PC-9 (cell line): ENCODE results near the gene TNFAIP3. TPM values are rescaled to one million over a fixed set of nuclear protein-coding genes. Genes with fewer than 3 reads are reported as not detected.

ENCODE experiments used
- BruUV-seq: library from RNA; stranded (reverse); fragments of 400-500 nt; replicated peaks from 2 replicates; lab custom pipeline; 2021; lab: Mats Ljungman, UMichigan
- CTCF ChIA-PET: fragments of 300-600 bp; sonication (Branson Sonifier 250); formaldehyde crosslinking; loops from one replicate; lab custom pipeline; 2022; ENCODE audit warnings: antibody characterized with exemption; lab: Charles Lee
- POLR2A ChIA-PET: fragments of 300-600 bp; sonication (Branson Sonifier 250); formaldehyde crosslinking; loops from one replicate; lab custom pipeline; 2022; ENCODE audit warnings: antibody characterized with exemption; ENCODE audit not compliant: unreplicated experiment; lab: Charles Lee
- DNase-seq, 2 experiments: peaks; one replicate each; pipeline versions ENCODE4 v3.0.0 to v3.0.0-alpha.2; 2015 to 2022; ENCODE audit warnings: mixed read lengths in 1 of 2
- H2AFZ ChIP-seq: fragments of 200-600 bp; sonication (generic); 2 replicates; pipeline ENCODE4 v1.8.1; 2017; ENCODE audit warnings: antibody characterized with exemption
- H3F3A ChIP-seq: fragments of 200-600 bp; sonication (generic); 2 replicates; pipeline ENCODE4 v1.8.1; 2017; ENCODE audit warnings: antibody characterized with exemption, mild to moderate bottlenecking, low read depth; ENCODE audit not compliant: insufficient read depth
- H3K27ac ChIP-seq: fragments of 200-600 bp; sonication (generic); 2 replicates; pipeline ENCODE4 v1.6.1; 2016; ENCODE audit warnings: mixed run types
- H3K27me3 ChIP-seq: fragments of 200-600 bp; sonication (generic); 2 replicates; pipeline ENCODE4 v1.6.1; 2016; ENCODE audit warnings: low read depth, mixed run types; ENCODE audit not compliant: insufficient read depth
- H3K36me3 ChIP-seq: fragments of 200-600 bp; sonication (generic); 2 replicates; pipeline ENCODE4 v1.6.1; 2016; ENCODE audit warnings: low read depth, mixed run types
- H3K4me1 ChIP-seq: fragments of 200-600 bp; sonication (generic); replicated peaks from 2 replicates; pipeline ENCODE4 v1.6.1; 2016; ENCODE audit warnings: mixed run types; ENCODE audit not compliant: insufficient read depth
- H3K4me2 ChIP-seq: fragments of 200-600 bp; sonication (generic); 2 replicates; pipeline ENCODE4 v1.6.1; 2017; ENCODE audit warnings: mixed run types
- H3K4me3 ChIP-seq: fragments of 200-600 bp; sonication (generic); 2 replicates; pipeline ENCODE4 v1.6.1; 2016; ENCODE audit warnings: mixed run types
- H3K79me2 ChIP-seq: fragments of 200-600 bp; sonication (generic); 2 replicates; pipeline ENCODE4 v1.6.1; 2017; ENCODE audit warnings: low read depth, mixed run types
- H3K9me2 ChIP-seq: fragments of 200-600 bp; sonication (generic); 2 replicates; pipeline ENCODE4 v1.8.1; 2017; ENCODE audit warnings: mild to moderate bottlenecking; ENCODE audit not compliant: insufficient read depth
- H3K9me3 ChIP-seq: fragments of 200-600 bp; sonication (generic); 2 replicates; pipeline ENCODE4 v1.8.1; 2016; ENCODE audit warnings: low read depth; ENCODE audit not compliant: insufficient read depth
- H4K20me1 ChIP-seq: fragments of 200-600 bp; sonication (generic); 2 replicates; pipeline ENCODE4 v1.8.1; 2017; ENCODE audit not compliant: insufficient read depth
- EZH2 ChIP-seq: fragments of 200-600 bp; sonication (generic); IDR thresholded peaks from 2 replicates; pipeline ENCODE4 v1.8.0; 2017; ENCODE audit warnings: antibody characterized with exemption, low read depth
- intact Hi-C: fragments of 100-400 bp; cut with micrococcal nuclease; formaldehyde crosslinking; loops from one replicate; pipeline ENCODE4 v1.10.0; 2022; ENCODE audit not compliant: unreplicated experiment
- total RNA-seq: library from RNA; stranded (reverse); gene quantifications from 2 replicates; pipeline ENCODE4 v1.2.3, GENCODE V29; 2021
- TF ChIP-seq, protein P1 (sequence below): fragments of 200-600 bp; sonication (generic); conservative IDR thresholded peaks from 2 replicates; pipeline ENCODE4 v1.6.1; 2017; ENCODE audit warnings: mixed run types, antibody characterized with exemption, mild to moderate bottlenecking, moderate library complexity

TNFAIP3 gene
- total RNA-seq, 1 experiment from 2014 or later: 7.8 TPM

GRCh38 chr6:137915790-137916189, 48.7 kb downstream of the TNFAIP3 start:
- no TSS peak for BruUV-seq
- Histone ChIP-seq H3F3A (no peaks in the 10 kb centered on the region), H3K4me3 (no peak overlapping the region), H3K9me3 (peaks cover 16% of the 10 kb centered on the region; the same call in 1 of the 2 replicates), H3K4me2 (no peak overlapping the region), H2AFZ (no peak overlapping the region), H3K27ac (no peak overlapping the region), H4K20me1 (no peaks in the 10 kb centered on the region), H3K4me1 (no peaks in the 10 kb centered on the region), H3K36me3 (no peaks in the 10 kb centered on the region), H3K9me2 (no peaks in the 10 kb centered on the region; the same call in 1 of the 2 replicates), H3K79me2 (no peaks in the 10 kb centered on the region), H3K27me3 (no peaks in the 10 kb centered on the region)
- CTCF ChIA-PET: no interaction called here
- intact Hi-C loops: no loop called here
- POLR2A ChIA-PET: no interaction called here
- no peak for DNase-seq
- TF ChIP-seq, protein P1, sequence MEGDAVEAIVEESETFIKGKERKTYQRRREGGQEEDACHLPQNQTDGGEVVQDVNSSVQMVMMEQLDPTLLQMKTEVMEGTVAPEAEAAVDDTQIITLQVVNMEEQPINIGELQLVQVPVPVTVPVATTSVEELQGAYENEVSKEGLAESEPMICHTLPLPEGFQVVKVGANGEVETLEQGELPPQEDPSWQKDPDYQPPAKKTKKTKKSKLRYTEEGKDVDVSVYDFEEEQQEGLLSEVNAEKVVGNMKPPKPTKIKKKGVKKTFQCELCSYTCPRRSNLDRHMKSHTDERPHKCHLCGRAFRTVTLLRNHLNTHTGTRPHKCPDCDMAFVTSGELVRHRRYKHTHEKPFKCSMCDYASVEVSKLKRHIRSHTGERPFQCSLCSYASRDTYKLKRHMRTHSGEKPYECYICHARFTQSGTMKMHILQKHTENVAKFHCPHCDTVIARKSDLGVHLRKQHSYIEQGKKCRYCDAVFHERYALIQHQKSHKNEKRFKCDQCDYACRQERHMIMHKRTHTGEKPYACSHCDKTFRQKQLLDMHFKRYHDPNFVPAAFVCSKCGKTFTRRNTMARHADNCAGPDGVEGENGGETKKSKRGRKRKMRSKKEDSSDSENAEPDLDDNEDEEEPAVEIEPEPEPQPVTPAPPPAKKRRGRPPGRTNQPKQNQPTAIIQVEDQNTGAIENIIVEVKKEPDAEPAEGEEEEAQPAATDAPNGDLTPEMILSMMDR: no peak
- no peak for TF ChIP-seq EZH2

DNA sequence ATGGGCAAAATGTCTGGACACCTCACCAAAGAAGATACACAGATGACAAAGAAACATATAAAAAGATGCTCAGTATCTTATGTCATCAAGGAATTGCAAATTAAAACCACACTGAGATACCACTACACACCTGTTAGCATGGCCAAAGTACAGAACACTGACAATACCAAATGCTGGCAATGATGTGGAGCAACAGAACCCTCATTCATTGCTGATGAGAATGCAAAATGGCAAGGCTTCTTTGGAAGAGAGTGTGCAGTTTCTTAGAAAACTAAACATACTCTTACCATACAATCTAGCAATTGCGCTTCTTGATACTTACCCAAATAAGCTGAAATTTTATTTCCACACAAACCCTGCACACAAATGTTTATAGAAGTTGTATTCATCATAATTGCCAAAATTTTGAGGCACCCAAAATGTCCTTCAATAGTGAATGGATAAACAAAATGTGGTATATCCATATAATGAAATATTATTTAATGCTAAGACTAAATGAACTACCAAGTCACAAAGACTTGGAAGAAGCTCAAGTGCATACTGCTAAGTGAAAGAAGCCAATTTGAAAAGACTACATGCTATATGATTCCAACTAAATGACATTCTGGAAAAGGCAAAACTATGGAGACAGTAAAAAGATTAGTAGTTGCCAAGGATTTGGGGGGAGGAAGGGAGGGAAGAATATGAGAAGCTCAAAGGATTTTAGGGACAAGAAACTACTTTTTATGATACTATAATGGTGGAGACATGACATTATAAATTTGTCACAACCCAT, 50.7 kb downstream of the TNFAIP3 start:
- H3F3A ChIP-seq: no peaks in the 10 kb centered on the region
- ChIA-PET POLR2A (no interaction called here), CTCF (no interaction called here)
- H2AFZ ChIP-seq: no peak overlapping the region
- H3K27me3 ChIP-seq: no peaks in the 10 kb centered on the region
- no peaks in the 10 kb centered on the region for H3K79me2 ChIP-seq
- H3K4me2 ChIP-seq: no peak overlapping the region
- DNase-seq: no peak
- BruUV-seq: no TSS peak
- no peaks in the 10 kb centered on the region for H3K36me3 ChIP-seq
- intact Hi-C loops: no loop called here
- no peaks in the 10 kb centered on the region for H4K20me1 ChIP-seq
- no peak overlapping the region for H3K4me3 ChIP-seq
- H3K4me1 ChIP-seq: no peaks in the 10 kb centered on the region
- H3K9me2 ChIP-seq: no peaks in the 10 kb centered on the region; the same call in 1 of the 2 replicates
- H3K27ac ChIP-seq: no peak overlapping the region
- H3K9me3 ChIP-seq: peaks cover 16% of the 10 kb centered on the region; the same call in 1 of the 2 replicates
- TF ChIP-seq, protein P1: no peak
- TF ChIP-seq EZH2: no peak

DNA sequence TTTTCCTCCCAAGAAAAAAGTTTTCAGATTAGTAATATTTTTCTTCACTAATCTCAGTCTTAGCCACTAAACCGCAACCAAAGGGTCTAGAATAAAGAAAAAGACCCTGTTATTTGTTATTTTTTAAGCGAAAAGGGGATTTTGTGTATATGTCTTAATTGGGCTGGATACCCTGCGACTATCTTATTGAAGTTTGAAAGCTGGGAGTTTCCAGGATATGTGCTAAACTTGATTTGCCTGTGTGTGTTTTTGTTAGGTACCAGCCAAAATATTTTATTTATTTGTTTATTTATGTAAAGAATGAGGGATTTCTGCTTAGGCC, 52.4 kb downstream of the TNFAIP3 start:
- Histone ChIP-seq H4K20me1 (no peaks in the 10 kb centered on the region), H3K36me3 (no peaks in the 10 kb centered on the region), H3K9me2 (no peaks in the 10 kb centered on the region; the same call in 1 of the 2 replicates), H3K4me1 (peaks cover 11% of the 10 kb centered on the region), H3K27ac (no peak overlapping the region), H3K4me2 (no peak overlapping the region), H3K79me2 (no peaks in the 10 kb centered on the region), H3F3A (peaks cover 12% of the 10 kb centered on the region; the same call in 1 of the 2 replicates), H3K9me3 (peaks cover 4% of the 10 kb centered on the region; the same call in 1 of the 2 replicates), H3K27me3 (no peaks in the 10 kb centered on the region), H2AFZ (no peak overlapping the region), H3K4me3 (no peak overlapping the region)
- ChIA-PET POLR2A (no interaction called here), CTCF (no interaction called here)
- DNase-seq: no peak
- TF ChIP-seq EZH2: no peak
- TF ChIP-seq, protein P1: no peak
- intact Hi-C loops: no loop called here
- BruUV-seq: no TSS peak
